Muscle layer of colon (tissue), 2 donors: ENCODE measurements around the gene CDK6.

Experiments
- H3K27ac ChIP-seq: one replicate; pipeline ENCODE4 v1.7.0; 2013; ENCODE audit warnings: low read depth, mild to moderate bottlenecking, low read length, moderate library complexity
- H3K27me3 ChIP-seq, 2 donors: one replicate each; pipeline ENCODE4 v1.7.0; 2013; ENCODE audit warnings: low read length in 2 of 2, mild to moderate bottlenecking in 2 of 2; ENCODE audit not compliant: insufficient read depth in 2 of 2, control insufficient read depth in 1 of 2
- H3K36me3 ChIP-seq: one replicate; pipeline ENCODE4 v1.7.0; 2013; ENCODE audit warnings: mild to moderate bottlenecking, low read length; ENCODE audit not compliant: insufficient read depth
- H3K4me1 ChIP-seq: one replicate; pipeline ENCODE4 v1.7.0; 2013; ENCODE audit warnings: mild to moderate bottlenecking, low read length; ENCODE audit not compliant: insufficient read depth
- H3K4me3 ChIP-seq, 2 donors: one replicate each; pipeline ENCODE4 v1.7.0; 2013; ENCODE audit warnings: low read length in 2 of 2, low read depth in 1 of 2, mild to moderate bottlenecking in 1 of 2, moderate library complexity in 1 of 2
- H3K9ac ChIP-seq: one replicate; pipeline ENCODE4 v1.7.0; 2013; ENCODE audit warnings: low read length
- H3K9me3 ChIP-seq: one replicate; pipeline ENCODE4 v1.7.0; 2013; ENCODE audit warnings: mild to moderate bottlenecking, low read length
- donor health status: abdominal sarcoma.
- donor health status: Adenocarcinoma of cecum.

CDK6 gene

DNA sequence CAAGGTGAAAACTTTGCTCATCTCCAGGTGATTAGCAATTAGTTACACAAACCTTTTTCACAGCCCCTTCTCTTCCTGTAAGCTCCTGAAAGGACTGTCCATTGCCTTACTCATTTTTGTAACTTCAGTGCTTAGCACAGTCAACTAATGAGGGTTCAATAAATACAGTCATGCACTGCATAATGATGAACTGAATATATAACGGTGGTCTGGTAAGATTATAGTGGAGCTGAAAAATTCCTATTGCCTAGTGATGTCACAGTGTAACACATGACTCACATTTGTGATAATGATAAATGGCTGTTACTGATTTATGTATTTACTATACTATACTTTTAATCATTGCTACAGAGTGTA lies 233.3 kb downstream of the CDK6 start:
- no peaks in the 10 kb centered on the region for H3K27me3 ChIP-seq
- no peak overlapping the region for H3K9ac ChIP-seq

DNA sequence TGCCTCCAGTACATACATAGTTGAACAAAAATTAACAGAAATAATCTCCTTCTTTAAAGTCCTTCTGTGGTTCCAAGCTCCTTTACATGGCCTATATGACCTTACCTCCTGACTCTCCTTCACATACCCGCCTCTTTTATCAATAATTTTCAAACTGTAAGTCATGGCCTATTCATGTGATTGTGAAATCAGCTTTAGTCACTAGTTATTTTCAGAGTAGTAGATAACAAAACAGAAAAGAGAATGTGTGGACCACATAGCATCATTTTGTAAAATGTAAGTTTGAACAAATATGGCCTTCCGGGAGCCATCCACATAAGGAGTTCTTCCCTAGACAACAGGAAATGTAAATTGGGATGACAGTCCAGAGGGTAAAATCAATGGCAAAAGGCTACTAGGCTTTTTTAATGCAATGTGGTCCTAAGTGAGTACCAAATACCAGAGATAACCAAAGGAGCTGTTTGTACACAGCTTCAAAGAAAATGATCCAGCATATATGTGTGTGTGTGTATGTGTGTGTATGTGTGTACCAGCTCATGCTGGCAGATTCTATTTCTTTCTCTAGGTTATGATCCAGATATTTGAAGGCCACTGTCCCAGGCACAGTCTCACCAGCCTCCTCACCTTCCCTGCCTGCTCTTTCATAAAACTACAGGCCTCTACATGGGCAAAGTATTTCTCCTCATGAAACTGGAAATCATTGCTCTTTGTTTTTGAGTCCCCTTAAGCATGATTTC lies 233.9 kb downstream of the CDK6 start:
- H3K36me3 ChIP-seq: no peaks in the 10 kb centered on the region
- H3K4me1 ChIP-seq: no peaks in the 10 kb centered on the region
- no peaks in the 10 kb centered on the region for H3K27me3 ChIP-seq
- no peak overlapping the region for H3K9ac ChIP-seq
- no peak overlapping the region for H3K27ac ChIP-seq
- H3K9me3 ChIP-seq: no peaks in the 10 kb centered on the region
- H3K4me3 ChIP-seq: no peak overlapping the region

More for the DNA sequence above, 233.3 kb downstream of the CDK6 start:
- Histone ChIP-seq H3K9me3 (no peaks in the 10 kb centered on the region), H3K36me3 (no peaks in the 10 kb centered on the region), H3K4me3 (no peak overlapping the region), H3K4me1 (no peaks in the 10 kb centered on the region), H3K27ac (no peak overlapping the region)

- H3K27me3 ChIP-seq: no peaks in the 10 kb centered on the region
- H3K9ac ChIP-seq: no peak overlapping the region
- no peaks in the 10 kb centered on the region for H3K36me3 ChIP-seq
- no peak overlapping the region for H3K4me3 ChIP-seq
- no peaks in the 10 kb centered on the region for H3K9me3 ChIP-seq
- no peaks in the 10 kb centered on the region for H3K4me1 ChIP-seq
- no peak overlapping the region for H3K27ac ChIP-seq
These were observed 237.9 kb downstream of the CDK6 start for GRCh38 chr7:92598310-92598981.

- Histone ChIP-seq H3K9me3 (no peaks in the 10 kb centered on the region), H3K4me1 (peaks cover 4% of the 10 kb centered on the region), H3K27ac (no peak overlapping the region)
These were observed 241.1 kb downstream of the CDK6 start for GRCh38 chr7:92595281-92595680.

DNA sequence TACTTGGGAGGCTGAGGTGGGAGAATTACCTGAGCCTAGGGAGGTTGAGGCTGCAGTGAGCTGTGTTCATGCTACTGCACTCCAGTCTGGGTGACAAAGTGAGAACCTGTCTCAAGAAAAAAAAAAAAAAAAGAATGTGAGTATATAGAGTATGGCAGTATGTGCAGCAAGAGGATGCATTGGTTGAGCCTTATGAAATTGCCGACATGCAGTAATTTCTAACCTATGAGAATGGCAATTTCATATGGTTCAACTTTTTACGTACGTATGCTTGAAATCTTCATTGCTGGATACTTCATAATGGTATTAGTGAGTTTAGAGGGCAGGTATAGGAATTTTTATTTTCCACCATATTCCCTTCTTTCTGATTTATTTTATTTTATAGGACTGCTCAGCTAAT lies 241.6 kb downstream of the CDK6 start:
- Histone ChIP-seq H3K36me3 (no peaks in the 10 kb centered on the region), H3K27me3 (no peaks in the 10 kb centered on the region), H3K4me3 (no peak overlapping the region), H3K9ac (no peak overlapping the region), H3K27ac (no peak overlapping the region), H3K9me3 (no peaks in the 10 kb centered on the region), H3K4me1 (peaks cover 4% of the 10 kb centered on the region)

More at GRCh38 chr7:92595281-92595680, 241.1 kb downstream of the CDK6 start:
- no peak overlapping the region for H3K9ac ChIP-seq
- H3K27me3 ChIP-seq: no peaks in the 10 kb centered on the region
- H3K4me3 ChIP-seq: no peak overlapping the region
- no peaks in the 10 kb centered on the region for H3K36me3 ChIP-seq

DNA sequence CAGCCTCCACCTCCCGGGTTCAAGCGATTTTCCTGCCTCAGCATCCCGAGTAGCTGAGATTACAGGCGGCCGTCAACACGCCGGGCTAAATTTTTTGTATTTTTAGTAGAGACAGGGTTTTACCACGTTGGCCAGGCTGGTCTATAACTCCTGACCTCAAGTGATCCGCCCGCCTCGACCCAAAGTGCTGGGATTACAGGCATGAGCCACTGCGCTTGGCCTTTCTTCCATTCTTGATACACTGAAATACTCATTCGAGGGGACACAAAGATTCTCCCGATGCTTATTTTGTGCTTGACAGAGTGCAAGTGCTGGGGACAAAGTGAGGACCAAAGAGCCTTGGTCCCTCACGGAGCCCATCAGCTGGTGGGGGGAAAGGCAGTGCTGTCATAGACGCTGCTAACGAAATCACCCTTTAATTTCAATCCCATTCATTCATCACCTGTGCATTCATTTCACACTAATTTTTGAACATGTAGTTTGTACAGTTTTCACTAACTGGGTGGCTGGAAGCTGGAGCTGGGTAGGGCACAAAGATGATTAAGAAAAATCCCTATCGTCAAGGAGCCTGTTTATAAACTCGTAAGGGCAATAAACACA lies 245.6 kb downstream of the CDK6 start:
- H3K27me3 ChIP-seq: no peaks in the 10 kb centered on the region
- H3K9me3 ChIP-seq: no peaks in the 10 kb centered on the region
- peak overlapping the region in 1 of 2 donors; percentile 92 for H3K4me3 ChIP-seq
- no peak overlapping the region for H3K9ac ChIP-seq
- peak overlapping the region; percentile 93 for H3K27ac ChIP-seq
- H3K36me3 ChIP-seq: no peaks in the 10 kb centered on the region
- H3K4me1 ChIP-seq: peaks cover 27% of the 10 kb centered on the region

GRCh38 chr7:92589056-92589455 lies 247.3 kb downstream of the CDK6 start:
- peak overlapping the region; percentile 81 for H3K9ac ChIP-seq
- H3K27ac ChIP-seq: peak overlapping the region; percentile 93
- H3K27me3 ChIP-seq: no peaks in the 10 kb centered on the region
- no peaks in the 10 kb centered on the region for H3K9me3 ChIP-seq
- peaks cover 32% of the 10 kb centered on the region for H3K4me1 ChIP-seq
- no peaks in the 10 kb centered on the region for H3K36me3 ChIP-seq
- H3K4me3 ChIP-seq: peak overlapping the region; percentile 92 to 96

- no peak overlapping the region for H3K27ac ChIP-seq
- peak overlapping the region; percentile 81 for H3K9ac ChIP-seq
- peak overlapping the region in 1 of 2 donors; percentile 92 for H3K4me3 ChIP-seq
- H3K36me3 ChIP-seq: no peaks in the 10 kb centered on the region
- no peaks in the 10 kb centered on the region for H3K27me3 ChIP-seq
- H3K9me3 ChIP-seq: no peaks in the 10 kb centered on the region
- peaks cover 32% of the 10 kb centered on the region for H3K4me1 ChIP-seq
These were observed 247.8 kb downstream of the CDK6 start for GRCh38 chr7:92588561-92588960.

- H3K4me3 ChIP-seq: no peak overlapping the region
- peaks cover 32% of the 10 kb centered on the region for H3K4me1 ChIP-seq
- H3K9me3 ChIP-seq: no peaks in the 10 kb centered on the region
- no peak overlapping the region for H3K9ac ChIP-seq
- no peaks in the 10 kb centered on the region for H3K27me3 ChIP-seq
- no peaks in the 10 kb centered on the region for H3K36me3 ChIP-seq
- H3K27ac ChIP-seq: no peak overlapping the region
These were observed 249.5 kb downstream of the CDK6 start for GRCh38 chr7:92586841-92587240.

DNA sequence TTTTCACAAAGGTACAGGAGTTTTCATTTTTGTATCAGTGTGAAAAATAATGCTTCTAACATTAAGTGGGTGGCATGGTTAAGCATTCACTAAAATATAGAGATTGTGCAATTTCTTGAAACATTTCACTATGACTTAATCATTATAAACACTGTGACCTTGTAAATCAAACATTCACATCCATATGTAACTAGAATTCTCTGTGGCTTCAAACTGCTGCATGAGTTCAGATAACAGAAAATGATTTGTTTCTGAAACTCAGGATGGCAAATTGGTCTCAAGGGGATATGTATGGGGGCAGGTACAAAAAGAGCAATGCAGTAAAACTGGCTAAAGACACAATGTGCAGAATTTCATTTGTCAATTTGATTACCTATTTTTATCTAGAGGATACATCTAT lies 250.0 kb downstream of the CDK6 start:
- H3K27me3 ChIP-seq: no peaks in the 10 kb centered on the region
- no peak overlapping the region for H3K27ac ChIP-seq
- H3K4me1 ChIP-seq: peaks cover 32% of the 10 kb centered on the region
- no peaks in the 10 kb centered on the region for H3K36me3 ChIP-seq
- H3K4me3 ChIP-seq: no peak overlapping the region
- no peaks in the 10 kb centered on the region for H3K9me3 ChIP-seq
- H3K9ac ChIP-seq: no peak overlapping the region

GRCh38 chr7:92584953-92585352 lies 251.4 kb downstream of the CDK6 start:
- H3K4me3 ChIP-seq: no peak overlapping the region
- H3K36me3 ChIP-seq: peaks cover 8% of the 10 kb centered on the region
- peaks cover 29% of the 10 kb centered on the region for H3K4me1 ChIP-seq
- H3K27me3 ChIP-seq: no peaks in the 10 kb centered on the region
- H3K27ac ChIP-seq: no peak overlapping the region
- H3K9ac ChIP-seq: no peak overlapping the region
- H3K9me3 ChIP-seq: no peaks in the 10 kb centered on the region
